ENCODE results near the gene BLNK.

BLNK gene

DNA sequence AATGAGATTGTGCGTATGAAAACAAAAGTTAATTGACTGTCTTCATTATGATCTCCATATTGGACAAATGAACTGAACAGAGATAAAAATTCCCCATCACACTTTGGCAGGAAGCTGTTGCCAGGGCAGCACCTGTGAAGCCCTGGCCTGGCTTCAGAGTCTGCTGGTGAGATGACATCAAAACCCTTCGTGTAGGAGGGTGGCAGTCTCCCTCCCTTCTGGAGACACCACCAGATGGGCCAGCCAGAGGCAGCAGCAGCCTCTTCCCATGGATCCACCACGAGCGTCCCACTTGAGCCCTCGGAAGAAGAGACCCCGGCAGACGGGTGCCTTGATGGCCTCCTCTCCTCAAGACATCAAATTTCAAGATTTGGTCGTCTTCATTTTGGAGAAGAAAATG is 32.9 kb upstream of the BLNK start, which contains the start of gene DNTT:
DNTT (plus strand) TSS at position 205 of the 400 bp plus-strand sequence; CDS start at position 269, 64 bp downstream.
- Histone ChIP-seq H3K4me1 (ENCODE audit: control insufficient read depth, insufficient read depth, low read length) (no peaks in the 10 kb centered on the region), H3K27ac (ENCODE audit: low read length) (no peak within 1 kb of the TSS), H3K27me3 (ENCODE audit: control insufficient read depth in 1 of 2, insufficient read depth in 2 of 2, low read length in 2 of 2) (peaks cover 0 to 2% of the 10 kb centered on the region in 2 donors), H3K36me3 (ENCODE audit: control insufficient read depth in 2 of 2, insufficient read depth in 2 of 2, low read length in 2 of 2) (no peaks in the 10 kb centered on the region), H3K9me3 (ENCODE audit: control insufficient read depth in 2 of 2, low read length in 2 of 2) (no peaks in the 10 kb centered on the region), H3K9ac (ENCODE audit: low read length in 2 of 2) (no peak within 1 kb of the TSS), H3K4me3 (ENCODE audit: low read length in 2 of 2) (no peak within 1 kb of the TSS)

DNA sequence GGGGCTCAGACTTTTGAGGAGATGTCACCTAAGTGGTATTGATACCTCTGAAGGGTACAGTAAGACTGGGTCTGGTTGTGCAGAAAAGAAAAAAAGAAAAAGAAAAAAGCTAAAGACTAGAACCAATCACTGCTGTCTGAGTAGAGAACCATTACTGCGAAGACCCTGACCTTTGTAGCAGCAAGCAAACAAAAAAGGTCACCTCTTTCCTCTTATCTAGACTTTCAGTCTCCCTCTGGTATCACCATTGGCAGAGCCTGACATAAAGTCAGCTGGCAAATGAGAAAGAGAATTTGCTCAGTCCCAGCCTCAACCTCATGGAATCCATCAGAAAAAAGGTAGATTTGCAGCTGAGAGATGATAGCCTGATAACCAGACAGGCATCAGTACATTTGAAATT is 30.2 kb upstream of the BLNK start:
- Histone ChIP-seq H3K27ac (ENCODE audit: low read length) (no peak overlapping the region), H3K9me3 (ENCODE audit: control insufficient read depth in 2 of 2, low read length in 2 of 2) (no peaks in the 10 kb centered on the region), H3K9ac (ENCODE audit: low read length in 2 of 2) (no peak overlapping the region), H3K4me1 (ENCODE audit: control insufficient read depth, insufficient read depth, low read length) (no peaks in the 10 kb centered on the region), H3K27me3 (ENCODE audit: control insufficient read depth in 1 of 2, insufficient read depth in 2 of 2, low read length in 2 of 2) (peaks cover 0 to 2% of the 10 kb centered on the region in 2 donors), H3K36me3 (ENCODE audit: control insufficient read depth in 2 of 2, insufficient read depth in 2 of 2, low read length in 2 of 2) (no peaks in the 10 kb centered on the region), H3K4me3 (ENCODE audit: low read length in 2 of 2) (no peak overlapping the region)

DNA sequence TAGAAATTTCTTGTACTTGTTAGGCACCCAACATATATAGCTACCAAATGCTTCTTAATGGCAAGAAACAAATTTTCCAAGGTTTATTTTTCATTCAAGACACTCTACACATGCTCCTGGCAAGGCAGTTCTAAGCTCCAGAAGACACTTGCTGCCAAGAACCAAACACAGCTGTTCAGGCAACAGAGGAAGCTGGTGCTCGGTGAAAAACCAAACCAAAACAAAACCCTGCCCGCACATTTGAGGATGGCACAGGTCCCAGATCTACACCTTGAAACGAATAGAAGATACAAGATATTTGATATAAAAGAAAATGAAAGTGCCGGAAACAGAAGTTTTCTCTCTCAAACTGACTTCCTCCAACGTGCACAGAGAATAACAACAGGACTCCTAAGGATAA is 28.0 kb upstream of the BLNK start:
- Histone ChIP-seq H3K9me3 (ENCODE audit: control insufficient read depth in 2 of 2, low read length in 2 of 2) (no peaks in the 10 kb centered on the region), H3K27me3 (ENCODE audit: control insufficient read depth in 1 of 2, insufficient read depth in 2 of 2, low read length in 2 of 2) (peaks cover 0 to 4% of the 10 kb centered on the region in 2 donors), H3K4me3 (ENCODE audit: low read length in 2 of 2) (peak overlapping the region in 1 of 2 donors; percentile 10), H3K9ac (ENCODE audit: low read length in 2 of 2) (no peak overlapping the region), H3K27ac (ENCODE audit: low read length) (no peak overlapping the region), H3K36me3 (ENCODE audit: control insufficient read depth in 2 of 2, insufficient read depth in 2 of 2, low read length in 2 of 2) (no peaks in the 10 kb centered on the region), H3K4me1 (ENCODE audit: control insufficient read depth, insufficient read depth, low read length) (no peaks in the 10 kb centered on the region)

DNA sequence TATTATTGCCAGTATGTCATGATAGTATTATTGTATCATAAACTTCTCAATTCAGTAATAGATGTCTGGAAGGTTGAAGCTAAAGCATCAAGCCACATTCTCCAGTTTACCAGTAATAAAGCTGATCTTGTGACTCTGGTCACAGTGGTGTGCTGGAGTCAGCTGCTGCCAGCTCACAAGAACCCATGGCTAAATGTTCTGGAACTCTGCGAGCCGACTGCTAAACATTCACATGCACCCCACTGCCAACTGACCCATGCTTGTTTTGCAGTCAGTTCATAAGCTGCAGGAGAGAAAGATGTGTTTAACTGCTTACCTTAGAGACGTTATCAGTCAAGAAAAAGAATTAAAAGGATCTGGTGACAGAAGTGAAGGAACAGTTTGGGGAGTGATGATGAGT is 27.0 kb upstream of the BLNK start:
- Histone ChIP-seq H3K4me1 (ENCODE audit: control insufficient read depth, insufficient read depth, low read length) (no peaks in the 10 kb centered on the region), H3K27ac (ENCODE audit: low read length) (no peak overlapping the region), H3K27me3 (ENCODE audit: control insufficient read depth in 1 of 2, insufficient read depth in 2 of 2, low read length in 2 of 2) (peaks cover 0 to 4% of the 10 kb centered on the region in 2 donors), H3K36me3 (ENCODE audit: control insufficient read depth in 2 of 2, insufficient read depth in 2 of 2, low read length in 2 of 2) (no peaks in the 10 kb centered on the region), H3K9me3 (ENCODE audit: control insufficient read depth in 2 of 2, low read length in 2 of 2) (no peaks in the 10 kb centered on the region), H3K4me3 (ENCODE audit: low read length in 2 of 2) (no peak overlapping the region), H3K9ac (ENCODE audit: low read length in 2 of 2) (no peak overlapping the region)

DNA sequence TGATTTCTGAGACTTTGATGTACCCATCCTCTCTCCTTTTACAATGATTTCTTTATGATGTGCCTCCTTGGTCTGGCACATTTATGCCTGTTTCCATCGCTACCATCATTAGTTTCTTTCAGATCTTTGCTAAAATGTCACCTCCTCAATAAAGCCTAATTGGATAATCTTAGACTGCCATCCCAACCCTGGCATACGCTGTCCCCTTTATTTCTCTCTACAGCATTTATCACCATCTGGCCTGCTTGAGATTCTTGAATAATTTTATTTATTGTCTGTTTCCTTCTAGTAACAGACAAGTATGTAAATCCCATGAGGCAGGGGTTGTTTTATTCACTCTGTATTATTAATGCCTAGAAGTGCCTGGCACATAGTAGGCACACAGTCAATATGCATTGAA is 26.1 kb upstream of the BLNK start:
- H3K4me1 ChIP-seq (ENCODE audit: control insufficient read depth, insufficient read depth, low read length): no peaks in the 10 kb centered on the region
- H3K9me3 ChIP-seq (ENCODE audit: control insufficient read depth in 2 of 2, low read length in 2 of 2): no peaks in the 10 kb centered on the region
- H3K36me3 ChIP-seq (ENCODE audit: control insufficient read depth in 2 of 2, insufficient read depth in 2 of 2, low read length in 2 of 2): no peaks in the 10 kb centered on the region
- H3K27ac ChIP-seq (ENCODE audit: low read length): no peak overlapping the region
- H3K27me3 ChIP-seq (ENCODE audit: control insufficient read depth in 1 of 2, insufficient read depth in 2 of 2, low read length in 2 of 2): peaks cover 0 to 4% of the 10 kb centered on the region in 2 donors
- H3K4me3 ChIP-seq (ENCODE audit: low read length in 2 of 2): no peak overlapping the region
- no peak overlapping the region for H3K9ac ChIP-seq (ENCODE audit: low read length in 2 of 2)

DNA sequence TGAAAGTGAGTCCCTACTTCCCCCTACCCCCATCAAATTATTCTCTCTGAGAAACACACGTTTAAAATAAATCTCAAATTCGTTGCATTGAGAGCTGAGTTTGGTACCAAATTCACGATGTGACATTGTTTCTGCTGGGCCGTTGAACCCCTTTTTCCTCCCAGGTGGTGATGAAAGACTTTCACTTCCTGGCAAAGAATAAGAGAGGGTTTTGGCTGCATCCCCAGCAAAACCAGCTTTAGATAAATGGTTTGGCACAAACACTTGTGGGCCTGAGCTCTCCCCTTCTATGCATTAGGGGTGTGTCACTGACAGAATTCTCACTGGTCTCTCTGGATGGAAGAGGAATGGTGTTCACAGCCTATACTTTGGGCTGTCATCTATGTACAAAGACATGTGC is 24.1 kb upstream of the BLNK start:
- Histone ChIP-seq H3K4me3 (ENCODE audit: low read length in 2 of 2) (no peak overlapping the region), H3K9ac (ENCODE audit: low read length in 2 of 2) (no peak overlapping the region), H3K4me1 (ENCODE audit: control insufficient read depth, insufficient read depth, low read length) (no peaks in the 10 kb centered on the region), H3K36me3 (ENCODE audit: control insufficient read depth in 2 of 2, insufficient read depth in 2 of 2, low read length in 2 of 2) (no peaks in the 10 kb centered on the region), H3K27me3 (ENCODE audit: control insufficient read depth in 1 of 2, insufficient read depth in 2 of 2, low read length in 2 of 2) (peaks cover 0 to 2% of the 10 kb centered on the region in 2 donors), H3K9me3 (ENCODE audit: control insufficient read depth in 2 of 2, low read length in 2 of 2) (no peaks in the 10 kb centered on the region), H3K27ac (ENCODE audit: low read length) (no peak overlapping the region)

DNA sequence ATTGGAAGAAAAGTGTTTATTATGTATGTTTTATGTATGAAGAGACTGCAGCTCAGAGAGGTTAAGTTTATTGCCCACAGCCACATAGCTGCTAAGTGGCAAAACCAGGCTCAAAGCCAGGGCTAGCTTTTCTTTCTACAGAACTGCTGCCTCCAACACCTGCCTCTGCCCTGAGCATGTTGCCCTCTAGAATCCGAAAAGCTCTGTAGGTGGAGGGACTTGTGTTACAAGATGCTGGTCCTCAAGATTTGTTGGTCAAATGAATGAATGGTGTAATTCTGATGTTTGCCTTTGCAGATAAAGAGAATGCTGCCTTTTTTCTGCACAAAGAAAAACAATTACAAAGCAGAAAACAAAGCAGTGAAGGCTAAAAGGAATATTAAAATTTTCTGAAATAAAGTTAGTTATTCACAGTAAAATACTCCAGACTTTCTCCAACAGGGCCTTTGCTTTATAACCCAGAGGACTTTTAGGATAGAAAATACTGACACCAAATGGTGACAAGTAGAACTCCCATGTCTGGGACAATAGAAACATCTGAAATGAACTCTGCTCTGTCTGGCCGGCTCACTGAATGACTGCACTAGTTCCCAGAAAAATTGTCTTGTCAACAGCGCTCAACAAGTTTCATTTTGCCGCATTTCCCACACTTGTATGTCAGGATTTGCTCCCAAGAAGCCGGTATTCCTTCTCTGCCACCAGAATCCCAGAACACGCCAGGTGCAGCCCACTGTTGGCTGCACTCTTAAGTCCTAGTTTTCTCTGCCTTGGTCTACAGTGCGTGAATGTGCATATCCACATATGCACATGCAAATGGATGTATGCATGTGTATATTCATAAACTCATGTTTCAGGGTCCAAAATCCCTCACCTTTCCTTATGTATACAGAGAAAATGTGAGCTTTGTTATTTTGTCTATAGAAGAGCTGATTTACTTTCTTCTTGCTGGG is 21.9 kb upstream of the BLNK start:
- peaks cover 0 to 2% of the 10 kb centered on the region in 2 donors for H3K27me3 ChIP-seq (ENCODE audit: control insufficient read depth in 1 of 2, insufficient read depth in 2 of 2, low read length in 2 of 2)
- peaks cover 1% of the 10 kb centered on the region for H3K4me1 ChIP-seq (ENCODE audit: control insufficient read depth, insufficient read depth, low read length)
- H3K9ac ChIP-seq (ENCODE audit: low read length in 2 of 2): no peak overlapping the region
- H3K27ac ChIP-seq (ENCODE audit: low read length): no peak overlapping the region
- no peak overlapping the region for H3K4me3 ChIP-seq (ENCODE audit: low read length in 2 of 2)
- no peaks in the 10 kb centered on the region for H3K36me3 ChIP-seq (ENCODE audit: control insufficient read depth in 2 of 2, insufficient read depth in 2 of 2, low read length in 2 of 2)
- no peaks in the 10 kb centered on the region for H3K9me3 ChIP-seq (ENCODE audit: control insufficient read depth in 2 of 2, low read length in 2 of 2)

DNA sequence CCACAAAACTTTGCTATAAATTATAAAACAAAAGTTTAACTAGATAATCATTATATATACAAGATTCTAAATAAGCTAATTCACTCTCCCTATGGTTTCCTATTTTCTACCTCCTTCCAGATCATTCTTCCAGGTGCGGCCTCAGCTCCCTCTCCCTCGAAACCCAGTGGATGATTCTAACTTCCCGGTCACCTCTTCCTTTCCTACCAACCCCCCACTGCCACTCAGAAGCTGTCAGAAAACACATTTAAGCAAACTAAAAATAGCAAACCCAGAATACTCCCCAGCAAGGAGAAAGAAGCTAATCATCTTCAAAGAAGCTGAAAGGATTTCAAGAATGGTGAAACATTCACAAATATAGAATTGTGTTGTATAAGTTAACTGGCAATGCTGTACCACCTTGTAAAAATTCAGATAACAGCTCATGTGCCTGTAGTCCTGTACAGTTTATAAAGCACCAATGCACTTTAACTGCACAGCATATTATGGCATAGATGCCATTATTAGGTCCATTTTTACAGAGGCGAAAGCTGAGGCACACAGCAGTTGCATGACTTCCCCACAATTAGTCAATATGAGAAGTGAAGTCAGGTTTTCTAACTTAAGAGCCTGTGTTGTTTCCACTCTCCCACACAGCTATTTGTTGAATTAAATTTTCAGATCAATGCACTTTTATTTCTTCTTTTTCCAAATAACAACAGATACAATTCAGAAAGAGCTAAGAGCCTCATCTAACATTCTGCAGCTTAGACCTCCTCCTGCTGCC is 19.2 kb upstream of the BLNK start:
- H3K4me3 ChIP-seq (ENCODE audit: low read length in 2 of 2): no peak overlapping the region
- peaks cover 0 to under 1% of the 10 kb centered on the region in 2 donors for H3K27me3 ChIP-seq (ENCODE audit: control insufficient read depth in 1 of 2, insufficient read depth in 2 of 2, low read length in 2 of 2)
- H3K9ac ChIP-seq (ENCODE audit: low read length in 2 of 2): no peak overlapping the region
- H3K27ac ChIP-seq (ENCODE audit: low read length): no peak overlapping the region
- H3K36me3 ChIP-seq (ENCODE audit: control insufficient read depth in 2 of 2, insufficient read depth in 2 of 2, low read length in 2 of 2): no peaks in the 10 kb centered on the region
- peaks cover 12% of the 10 kb centered on the region for H3K4me1 ChIP-seq (ENCODE audit: control insufficient read depth, insufficient read depth, low read length)
- H3K9me3 ChIP-seq (ENCODE audit: control insufficient read depth in 2 of 2, low read length in 2 of 2): no peaks in the 10 kb centered on the region

DNA sequence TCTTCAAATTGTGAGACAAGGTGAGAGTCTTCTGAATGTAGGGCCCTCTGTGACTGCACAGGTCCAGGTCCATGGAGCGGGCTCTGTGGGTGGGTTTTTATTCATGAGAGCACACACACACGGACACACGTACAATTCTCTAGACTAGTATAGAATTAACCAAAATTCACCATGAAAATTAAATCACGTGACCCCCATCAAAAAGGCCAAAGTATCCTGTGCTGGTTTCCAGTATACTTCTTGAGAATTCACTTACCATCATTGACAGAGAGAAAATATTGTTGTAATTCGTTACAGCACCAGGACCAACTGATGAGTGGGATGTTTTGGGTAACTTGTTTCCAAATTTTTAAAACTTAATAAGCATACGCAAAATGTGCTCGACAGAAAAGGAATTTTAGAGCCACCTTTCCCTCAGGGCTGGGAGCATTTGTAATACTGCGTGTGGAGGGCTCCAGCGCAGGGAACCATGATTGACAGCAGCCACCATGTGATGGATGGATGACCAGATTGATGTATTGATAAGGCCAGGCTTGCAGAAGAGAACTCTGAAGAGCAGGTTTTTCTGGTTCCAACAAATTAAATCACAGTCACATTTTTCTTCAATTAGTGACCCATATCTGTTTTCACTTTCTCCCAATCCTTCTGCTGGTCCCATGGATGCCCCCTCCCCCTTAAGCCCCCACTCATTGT is 18.0 kb upstream of the BLNK start:
- H3K4me3 ChIP-seq (ENCODE audit: low read length in 2 of 2): no peak overlapping the region
- no peak overlapping the region for H3K27ac ChIP-seq (ENCODE audit: low read length)
- H3K9me3 ChIP-seq (ENCODE audit: control insufficient read depth in 2 of 2, low read length in 2 of 2): no peaks in the 10 kb centered on the region
- H3K36me3 ChIP-seq (ENCODE audit: control insufficient read depth in 2 of 2, insufficient read depth in 2 of 2, low read length in 2 of 2): no peaks in the 10 kb centered on the region
- H3K9ac ChIP-seq (ENCODE audit: low read length in 2 of 2): no peak overlapping the region
- H3K27me3 ChIP-seq (ENCODE audit: control insufficient read depth in 1 of 2, insufficient read depth in 2 of 2, low read length in 2 of 2): no peaks in the 10 kb centered on the region
- H3K4me1 ChIP-seq (ENCODE audit: control insufficient read depth, insufficient read depth, low read length): peaks cover 12% of the 10 kb centered on the region

DNA sequence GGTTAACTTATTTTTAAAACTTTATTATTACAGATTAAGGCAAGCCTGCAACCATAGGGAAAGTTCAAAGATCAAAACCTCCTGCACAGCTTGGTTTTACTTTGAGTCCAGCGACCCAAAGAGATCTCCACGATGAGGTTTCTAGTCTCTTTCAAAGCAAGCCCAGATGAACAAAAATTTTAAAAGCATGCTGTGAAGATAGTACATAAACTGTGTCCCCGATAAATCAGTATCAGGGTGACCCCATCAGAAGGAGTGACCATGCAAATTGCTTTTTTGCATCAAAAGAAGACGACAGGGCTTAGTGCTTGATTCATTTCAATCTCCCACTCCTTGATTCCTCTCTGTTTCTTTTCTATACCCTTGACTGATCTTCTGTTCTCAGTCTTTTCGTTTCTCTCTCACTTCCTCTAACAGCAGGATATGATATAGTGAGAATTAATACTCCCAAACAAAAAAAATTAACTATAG is 16.8 kb upstream of the BLNK start:
- Histone ChIP-seq H3K27me3 (ENCODE audit: control insufficient read depth in 1 of 2, insufficient read depth in 2 of 2, low read length in 2 of 2) (no peaks in the 10 kb centered on the region), H3K9ac (ENCODE audit: low read length in 2 of 2) (no peak overlapping the region), H3K27ac (ENCODE audit: low read length) (no peak overlapping the region), H3K4me1 (ENCODE audit: control insufficient read depth, insufficient read depth, low read length) (peaks cover 12% of the 10 kb centered on the region), H3K9me3 (ENCODE audit: control insufficient read depth in 2 of 2, low read length in 2 of 2) (no peaks in the 10 kb centered on the region), H3K36me3 (ENCODE audit: control insufficient read depth in 2 of 2, insufficient read depth in 2 of 2, low read length in 2 of 2) (no peaks in the 10 kb centered on the region), H3K4me3 (ENCODE audit: low read length in 2 of 2) (no peak overlapping the region)

Measured in stomach smooth muscle (tissue), 2 donors.